ENCODE results near the gene PANK2. TPM values are rescaled to one million over a fixed set of nuclear protein-coding genes. Genes with fewer than 3 reads are reported as not detected.
"Not testable (repeated sequence)": the region's sequence is repeated elsewhere in the genome, so short reads cannot be mapped to it uniquely, and the experiment has no call there.

The PANK2 gene
- total RNA-seq, 4 donors from 2014 or later = 26.6 to 40.9 (median 27.4) TPM

- no peaks in the 10 kb centered on the region for H3K9me3 ChIP-seq
- DNase-seq (ENCODE audit: low spot score in 2 of 2) = no peak
- no peak overlapping the region for H3K27ac ChIP-seq
- WGBS = 86% methylated on average over 3 of the region's 3 CpGs
- no peak overlapping the region for H3K4me3 ChIP-seq
- H3K36me3 ChIP-seq = peaks cover 7% of the 10 kb centered on the region
- TF ChIP-seq POLR2AphosphoS5 (IDR thresholded peaks at IDR 0.05) (no peak), POLR2A (IDR thresholded peaks at IDR 0.05) (no peak), EP300 (IDR thresholded peaks at IDR 0.05) (no peak), CTCF (IDR thresholded peaks at IDR 0.05) (no peak)
- peaks cover 4% of the 10 kb centered on the region for H3K4me1 ChIP-seq
- H3K27me3 ChIP-seq = no peaks in the 10 kb centered on the region
Observed at GRCh38 chr20:3964719-3965118, 75.5 kb downstream of the PANK2 start.

GRCh38 chr20:3966571-3966970 is 77.4 kb downstream of the PANK2 start:
- no peaks in the 10 kb centered on the region for H3K36me3 ChIP-seq
- H3K27me3 ChIP-seq = no peaks in the 10 kb centered on the region
- no peak overlapping the region for H3K4me3 ChIP-seq
- no peak overlapping the region for H3K27ac ChIP-seq
- H3K9me3 ChIP-seq = no peaks in the 10 kb centered on the region
- no peak for DNase-seq (ENCODE audit: low spot score in 2 of 2)
- no peak for TF ChIP-seq POLR2AphosphoS5 (IDR thresholded peaks at IDR 0.05)
- TF ChIP-seq EP300 (IDR thresholded peaks at IDR 0.05) = no peak
- no peak for TF ChIP-seq CTCF (IDR thresholded peaks at IDR 0.05)
- TF ChIP-seq POLR2A (IDR thresholded peaks at IDR 0.05) = no peak
- peaks cover 4% of the 10 kb centered on the region for H3K4me1 ChIP-seq

GRCh38 chr20:3970016-3970415 is 80.8 kb downstream of the PANK2 start:
- no peak for TF ChIP-seq POLR2AphosphoS5 (IDR thresholded peaks at IDR 0.05)
- no peak overlapping the region for H3K27ac ChIP-seq
- no peaks in the 10 kb centered on the region for H3K36me3 ChIP-seq
- DNase-seq (ENCODE audit: low spot score in 2 of 2) = no peak
- H3K4me3 ChIP-seq = no peak overlapping the region
- no peaks in the 10 kb centered on the region for H3K27me3 ChIP-seq
- no peaks in the 10 kb centered on the region for H3K9me3 ChIP-seq
- H3K4me1 ChIP-seq = peaks cover 4% of the 10 kb centered on the region
- 91% methylated on average over 5 of the region's 5 CpGs for WGBS

- DNase-seq (ENCODE audit: low spot score in 2 of 2) = no peak
- Histone ChIP-seq H3K4me3 (no peak overlapping the region), H3K9me3 (no peaks in the 10 kb centered on the region), H3K27ac (no peak overlapping the region), H3K36me3 (no peaks in the 10 kb centered on the region), H3K27me3 (no peaks in the 10 kb centered on the region), H3K4me1 (peaks cover 4% of the 10 kb centered on the region)
- 71% methylated on average over 2 of the region's 2 CpGs for WGBS
- TF ChIP-seq CTCF (IDR thresholded peaks at IDR 0.05) = no peak
- TF ChIP-seq EP300 (IDR thresholded peaks at IDR 0.05) = no peak
- TF ChIP-seq POLR2A (IDR thresholded peaks at IDR 0.05) = no peak
- no peak for TF ChIP-seq POLR2AphosphoS5 (IDR thresholded peaks at IDR 0.05)
Observed at GRCh38 chr20:3971145-3971544, 82.0 kb downstream of the PANK2 start.

- Histone ChIP-seq H3K4me3 (no peak overlapping the region), H3K36me3 (no peaks in the 10 kb centered on the region), H3K27ac (no peak overlapping the region), H3K27me3 (no peaks in the 10 kb centered on the region), H3K9me3 (no peaks in the 10 kb centered on the region), H3K4me1 (peaks cover 4% of the 10 kb centered on the region)
- 79% methylated on average over 1 of the region's 1 CpG for WGBS
- TF ChIP-seq POLR2AphosphoS5 (IDR thresholded peaks at IDR 0.05) = no peak
- TF ChIP-seq CTCF (IDR thresholded peaks at IDR 0.05) = no peak
- TF ChIP-seq EP300 (IDR thresholded peaks at IDR 0.05) = no peak
- TF ChIP-seq POLR2A (IDR thresholded peaks at IDR 0.05) = no peak
- no peak for DNase-seq (ENCODE audit: low spot score in 2 of 2)
Observed at GRCh38 chr20:3972161-3972560, 83.0 kb downstream of the PANK2 start.

- not testable (repeated sequence) for H3K4me1 ChIP-seq; H3K9me3 ChIP-seq; H3K27me3 ChIP-seq; DNase-seq (ENCODE audit: low spot score in 2 of 2); H3K36me3 ChIP-seq; H3K27ac ChIP-seq; H3K4me3 ChIP-seq
- 96% methylated on average over 20 of the region's 20 CpGs for WGBS
Observed at GRCh38 chr20:3972631-3973030, 83.4 kb downstream of the PANK2 start.

Data from suprapubic skin (tissue), 4 donors.